GM23338 (cell line): ENCODE data around the gene SLC6A3.

Source experiments
- CREB1 ChIP-seq: fragments of 250-450 bp; sonication (Bioruptor Pico); IDR thresholded peaks from 2 replicates; pipeline ENCODE4 v1.5.0; 2020; ENCODE audit warnings: low read depth, mild to moderate bottlenecking, moderate library complexity
- EZH2 ChIP-seq: fragments of 200-600 bp; sonication (generic); IDR thresholded peaks from one replicate; pipeline ENCODE4 v1.8.0; 2017; ENCODE audit warnings: antibody characterized with exemption, mild to moderate bottlenecking, low read depth; ENCODE audit not compliant: unreplicated experiment
- EZH2phosphoT487 ChIP-seq: fragments of 200-600 bp; sonication (generic); IDR thresholded peaks from one replicate; pipeline ENCODE4 v1.8.1; 2018; ENCODE audit warnings: antibody characterized with exemption; ENCODE audit not compliant: unreplicated experiment
- JUNB ChIP-seq: IDR thresholded peaks from one replicate; pipeline ENCODE4 v1.6.1; 2016; ENCODE audit warnings: antibody characterized with exemption; ENCODE audit not compliant: unreplicated experiment
- POLR2AphosphoS5 ChIP-seq: IDR thresholded peaks from 2 replicates; pipeline ENCODE4 v1.6.1; 2016; ENCODE audit warnings: antibody characterized with exemption, low read depth
- ZNF114 ChIP-seq: fragments of 250-450 bp; sonication (Bioruptor Pico); IDR thresholded peaks from 2 replicates; pipeline ENCODE4 v1.5.0; 2020; ENCODE audit warnings: mild to moderate bottlenecking, moderate library complexity
- ZNF331 ChIP-seq: fragments of 250-450 bp; sonication (Bioruptor Pico); IDR thresholded peaks from 2 replicates; pipeline ENCODE4 v1.5.0; 2020; ENCODE audit warnings: low read depth, mild to moderate bottlenecking, moderate library complexity
- TF ChIP-seq, protein P1 (sequence below), 2 experiments: fragments of 200-600 bp in 1 of 2; sonication (generic) in 1 of 2; conservative IDR thresholded peaks; 2 replicates each; pipeline versions ENCODE4 v1.5.1 to v1.6.1; 2016 to 2017; ENCODE audit warnings: antibody characterized with exemption in 2 of 2, low read depth in 2 of 2, mild to moderate bottlenecking in 2 of 2, moderate library complexity in 1 of 2
- TF ChIP-seq, protein P2 (sequence below): IDR thresholded peaks from 2 replicates; pipeline ENCODE4 v1.6.1; 2016; ENCODE audit warnings: antibody characterized with exemption
- TF ChIP-seq, protein P3 (sequence below): IDR thresholded peaks from one replicate; pipeline ENCODE4 v1.6.1; 2018; ENCODE audit warnings: antibody characterized with exemption; ENCODE audit not compliant: unreplicated experiment

DNA sequence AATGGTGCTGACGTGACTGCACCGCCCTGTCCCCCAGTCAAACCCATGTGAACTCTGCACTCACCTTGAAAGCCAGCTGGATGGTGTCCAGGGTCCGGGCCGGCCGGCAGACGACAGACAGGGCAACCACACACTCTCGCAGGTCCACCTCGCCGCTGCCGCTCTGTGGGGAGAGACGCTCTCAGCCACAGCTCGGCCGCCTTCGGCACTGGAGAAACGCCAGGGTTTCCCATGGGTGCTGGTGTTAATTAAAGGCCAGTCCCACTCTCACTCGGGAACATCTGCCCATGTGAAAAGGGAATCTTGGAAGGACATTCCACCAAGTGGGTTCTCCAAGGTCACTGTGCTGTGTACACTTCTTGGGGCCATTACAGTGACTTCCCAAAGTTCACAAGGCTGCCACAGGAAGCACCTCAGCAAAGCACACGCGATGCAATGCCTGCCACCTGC, 25.5 kb upstream of the SLC6A3 start:
- TF ChIP-seq, protein P1, sequence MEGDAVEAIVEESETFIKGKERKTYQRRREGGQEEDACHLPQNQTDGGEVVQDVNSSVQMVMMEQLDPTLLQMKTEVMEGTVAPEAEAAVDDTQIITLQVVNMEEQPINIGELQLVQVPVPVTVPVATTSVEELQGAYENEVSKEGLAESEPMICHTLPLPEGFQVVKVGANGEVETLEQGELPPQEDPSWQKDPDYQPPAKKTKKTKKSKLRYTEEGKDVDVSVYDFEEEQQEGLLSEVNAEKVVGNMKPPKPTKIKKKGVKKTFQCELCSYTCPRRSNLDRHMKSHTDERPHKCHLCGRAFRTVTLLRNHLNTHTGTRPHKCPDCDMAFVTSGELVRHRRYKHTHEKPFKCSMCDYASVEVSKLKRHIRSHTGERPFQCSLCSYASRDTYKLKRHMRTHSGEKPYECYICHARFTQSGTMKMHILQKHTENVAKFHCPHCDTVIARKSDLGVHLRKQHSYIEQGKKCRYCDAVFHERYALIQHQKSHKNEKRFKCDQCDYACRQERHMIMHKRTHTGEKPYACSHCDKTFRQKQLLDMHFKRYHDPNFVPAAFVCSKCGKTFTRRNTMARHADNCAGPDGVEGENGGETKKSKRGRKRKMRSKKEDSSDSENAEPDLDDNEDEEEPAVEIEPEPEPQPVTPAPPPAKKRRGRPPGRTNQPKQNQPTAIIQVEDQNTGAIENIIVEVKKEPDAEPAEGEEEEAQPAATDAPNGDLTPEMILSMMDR (conservative IDR thresholded peaks at IDR 0.05; ENCODE audit: low read depth in 2 of 2) = no peak
- TF ChIP-seq EZH2 (no peak), POLR2AphosphoS5 (no peak), EZH2phosphoT487 (no peak), ZNF114 (no peak), CREB1 (CRISPR knock-in tag) (no peak), ZNF331 (CRISPR knock-in tag) (no peak), JUNB (no peak)
- TF ChIP-seq, protein P2, sequence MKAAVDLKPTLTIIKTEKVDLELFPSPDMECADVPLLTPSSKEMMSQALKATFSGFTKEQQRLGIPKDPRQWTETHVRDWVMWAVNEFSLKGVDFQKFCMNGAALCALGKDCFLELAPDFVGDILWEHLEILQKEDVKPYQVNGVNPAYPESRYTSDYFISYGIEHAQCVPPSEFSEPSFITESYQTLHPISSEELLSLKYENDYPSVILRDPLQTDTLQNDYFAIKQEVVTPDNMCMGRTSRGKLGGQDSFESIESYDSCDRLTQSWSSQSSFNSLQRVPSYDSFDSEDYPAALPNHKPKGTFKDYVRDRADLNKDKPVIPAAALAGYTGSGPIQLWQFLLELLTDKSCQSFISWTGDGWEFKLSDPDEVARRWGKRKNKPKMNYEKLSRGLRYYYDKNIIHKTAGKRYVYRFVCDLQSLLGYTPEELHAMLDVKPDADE = no peak
- TF ChIP-seq, protein P3, sequence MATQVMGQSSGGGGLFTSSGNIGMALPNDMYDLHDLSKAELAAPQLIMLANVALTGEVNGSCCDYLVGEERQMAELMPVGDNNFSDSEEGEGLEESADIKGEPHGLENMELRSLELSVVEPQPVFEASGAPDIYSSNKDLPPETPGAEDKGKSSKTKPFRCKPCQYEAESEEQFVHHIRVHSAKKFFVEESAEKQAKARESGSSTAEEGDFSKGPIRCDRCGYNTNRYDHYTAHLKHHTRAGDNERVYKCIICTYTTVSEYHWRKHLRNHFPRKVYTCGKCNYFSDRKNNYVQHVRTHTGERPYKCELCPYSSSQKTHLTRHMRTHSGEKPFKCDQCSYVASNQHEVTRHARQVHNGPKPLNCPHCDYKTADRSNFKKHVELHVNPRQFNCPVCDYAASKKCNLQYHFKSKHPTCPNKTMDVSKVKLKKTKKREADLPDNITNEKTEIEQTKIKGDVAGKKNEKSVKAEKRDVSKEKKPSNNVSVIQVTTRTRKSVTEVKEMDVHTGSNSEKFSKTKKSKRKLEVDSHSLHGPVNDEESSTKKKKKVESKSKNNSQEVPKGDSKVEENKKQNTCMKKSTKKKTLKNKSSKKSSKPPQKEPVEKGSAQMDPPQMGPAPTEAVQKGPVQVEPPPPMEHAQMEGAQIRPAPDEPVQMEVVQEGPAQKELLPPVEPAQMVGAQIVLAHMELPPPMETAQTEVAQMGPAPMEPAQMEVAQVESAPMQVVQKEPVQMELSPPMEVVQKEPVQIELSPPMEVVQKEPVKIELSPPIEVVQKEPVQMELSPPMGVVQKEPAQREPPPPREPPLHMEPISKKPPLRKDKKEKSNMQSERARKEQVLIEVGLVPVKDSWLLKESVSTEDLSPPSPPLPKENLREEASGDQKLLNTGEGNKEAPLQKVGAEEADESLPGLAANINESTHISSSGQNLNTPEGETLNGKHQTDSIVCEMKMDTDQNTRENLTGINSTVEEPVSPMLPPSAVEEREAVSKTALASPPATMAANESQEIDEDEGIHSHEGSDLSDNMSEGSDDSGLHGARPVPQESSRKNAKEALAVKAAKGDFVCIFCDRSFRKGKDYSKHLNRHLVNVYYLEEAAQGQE = no peak
